ENCODE data around the gene RELN. TPM values are rescaled to one million over a fixed set of nuclear protein-coding genes. Genes with fewer than 3 reads are reported as not detected.

Gene RELN
- total and polyA plus RNA-seq, 11 donors = 0.16 to 3.5 (median 1.3) TPM

DNA sequence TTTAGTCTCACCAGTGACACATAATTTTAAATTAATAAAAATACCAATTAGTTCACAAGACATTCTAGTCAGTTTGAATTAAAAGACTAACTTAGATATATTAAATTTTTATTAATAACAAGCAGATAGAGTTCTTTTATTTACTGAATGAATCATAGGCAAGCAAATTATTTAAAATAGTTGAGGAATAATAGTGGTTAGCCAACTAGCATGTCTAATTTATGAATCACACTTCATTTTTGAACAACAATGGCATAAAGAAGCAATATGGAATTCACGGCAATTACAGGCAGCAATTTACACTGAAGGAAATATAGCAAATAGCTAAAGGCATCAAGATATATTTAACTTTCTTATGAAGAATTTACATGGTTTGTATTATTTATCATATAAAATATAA lies 356.5 kb downstream of the RELN start:
- no peak overlapping the region for H3K4me3 ChIP-seq
- H3K4me1 ChIP-seq = no peaks in the 10 kb centered on the region
- no peak overlapping the region for H3K27ac ChIP-seq
- ATAC-seq (no peak), DNase-seq (no peak)
- H3K36me3 ChIP-seq = no peaks in the 10 kb centered on the region
- H3K27me3 ChIP-seq = no peaks in the 10 kb centered on the region
- WGBS, 4 donors = 90 to 97% (median 92%) methylated on average over 1 of the region's 1 CpG
- intact Hi-C loops (cut with DNase I) = no loop called here
- H3K9me3 ChIP-seq = no peaks in the 10 kb centered on the region
- TF ChIP-seq CTCF (IDR thresholded peaks at IDR 0.05) (no peak), POLR2A (IDR thresholded peaks at IDR 0.05) (no peak)

GRCh38 chr7:103632005-103632639 lies 357.3 kb downstream of the RELN start:
- no peaks in the 10 kb centered on the region for H3K36me3 ChIP-seq
- no peak overlapping the region for H3K4me3 ChIP-seq
- TF ChIP-seq CTCF (IDR thresholded peaks at IDR 0.05) = no peak
- TF ChIP-seq POLR2A (IDR thresholded peaks at IDR 0.05) = no peak
- intact Hi-C loops (cut with DNase I) = no loop called here
- no peak for DNase-seq
- WGBS, 4 donors = 16 to 22% (median 18%) methylated on average over 5 of the region's 5 CpGs
- ATAC-seq = no peak
- no peaks in the 10 kb centered on the region for H3K9me3 ChIP-seq
- no peaks in the 10 kb centered on the region for H3K4me1 ChIP-seq
- H3K27me3 ChIP-seq = no peaks in the 10 kb centered on the region
- H3K27ac ChIP-seq = no peak overlapping the region

GRCh38 chr7:103630318-103630717 lies 359.1 kb downstream of the RELN start:
- Histone ChIP-seq H3K36me3 (no peaks in the 10 kb centered on the region), H3K27me3 (no peaks in the 10 kb centered on the region), H3K4me3 (no peak overlapping the region), H3K27ac (no peak overlapping the region), H3K9me3 (no peaks in the 10 kb centered on the region), H3K4me1 (no peaks in the 10 kb centered on the region)
- 84 to 93% (median 91%) methylated on average over 2 of the region's 2 CpGs for WGBS, 4 donors
- no peak for TF ChIP-seq POLR2A (IDR thresholded peaks at IDR 0.05)
- TF ChIP-seq CTCF (IDR thresholded peaks at IDR 0.05) = no peak
- ATAC-seq = no peak
- intact Hi-C loops (cut with DNase I) = no loop called here
- DNase-seq = no peak

DNA sequence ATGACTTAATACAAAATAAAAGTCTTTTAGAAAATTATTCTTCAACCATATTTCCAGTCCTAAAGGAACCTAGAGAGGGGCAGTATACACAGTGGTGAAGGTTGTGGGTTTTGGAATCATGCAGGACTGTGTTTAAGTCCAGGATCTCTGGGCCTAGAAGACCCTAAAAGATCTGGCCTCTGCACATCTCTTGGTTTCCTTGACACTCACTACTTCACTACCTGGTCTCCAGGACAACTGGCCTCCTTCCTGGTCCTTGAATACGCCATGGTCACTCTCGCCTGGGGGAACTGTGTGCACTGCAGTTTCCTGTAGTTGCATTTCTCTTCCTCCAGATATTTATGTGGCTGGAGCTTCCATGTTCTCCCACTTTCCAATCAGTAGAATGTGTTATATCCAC lies 360.7 kb downstream of the RELN start:
- no peaks in the 10 kb centered on the region for H3K27me3 ChIP-seq
- ATAC-seq = no peak
- no peak for TF ChIP-seq CTCF (IDR thresholded peaks at IDR 0.05)
- TF ChIP-seq POLR2A (IDR thresholded peaks at IDR 0.05) = no peak
- no peak for DNase-seq
- no peaks in the 10 kb centered on the region for H3K36me3 ChIP-seq
- intact Hi-C loops (cut with DNase I) = no loop called here
- no peak overlapping the region for H3K4me3 ChIP-seq
- 78 to 93% (median 81%) methylated on average over 2 of the region's 2 CpGs for WGBS, 4 donors
- no peaks in the 10 kb centered on the region for H3K9me3 ChIP-seq
- no peak overlapping the region for H3K27ac ChIP-seq
- H3K4me1 ChIP-seq = no peaks in the 10 kb centered on the region

Measured in heart left ventricle (tissue), 16 donors.